Panc1 (cell line): ENCODE results near the gene MILR1. TPM values are rescaled to one million over a fixed set of nuclear protein-coding genes. Genes with fewer than 3 reads are reported as not detected.

Experiments used
- ATAC-seq: fragments of 200-7000 bp; cut with Tn5 transposase; 2 replicates; pipeline ENCODE4 v1.9.1; 2020; ENCODE audit warnings: mild to moderate bottlenecking, moderate library complexity
- BruUV-seq: library from RNA; stranded (reverse); fragments of 400-500 nt; replicated peaks from 2 replicates; lab custom pipeline; 2021; lab: Mats Ljungman, UMichigan
- CTCF ChIA-PET: fragments of 300-600 bp; sonication (Branson Sonifier 250); formaldehyde crosslinking; loops from one replicate; lab custom pipeline; 2022; ENCODE audit warnings: antibody characterized with exemption; lab: Charles Lee
- POLR2A ChIA-PET: fragments of 300-600 bp; sonication (Branson Sonifier 250); formaldehyde crosslinking; loops from one replicate; lab custom pipeline; 2022; ENCODE audit warnings: antibody characterized with exemption; lab: Charles Lee
- DNase-seq: peaks from one replicate; pipeline ENCODE4 v3.0.0-alpha.2; 2010; ENCODE audit warnings: low read depth, low spot score
- H3K27ac ChIP-seq: 2 replicates; pipeline ENCODE4 v1.5.1; 2011; ENCODE audit warnings: mild to moderate bottlenecking, low read length, inconsistent platforms
- H3K27me3 ChIP-seq: fragments of 200-500 bp; sonication (Bioruptor generic); 2 replicates; pipeline ENCODE4 v1.6.0; 2014; ENCODE audit warnings: low read length, inconsistent platforms; ENCODE audit not compliant: control insufficient read depth, insufficient read depth
- H3K36me3 ChIP-seq: fragments of 200-500 bp; sonication (Bioruptor generic); 2 replicates; pipeline ENCODE4 v1.5.1; 2014; ENCODE audit warnings: inconsistent platforms, mild to moderate bottlenecking, low read length, moderate library complexity; ENCODE audit not compliant: control insufficient read depth, insufficient read depth
- H3K4me1 ChIP-seq: 2 replicates; pipeline ENCODE4 v1.5.1; 2011; ENCODE audit warnings: inconsistent platforms, mild to moderate bottlenecking, low read length, moderate library complexity; ENCODE audit not compliant: control insufficient read depth, insufficient read depth
- H3K4me3 ChIP-seq, 2 experiments: 2 replicates each; pipeline ENCODE4 v1.5.1; 2011 to 2012; ENCODE audit warnings: low read depth in 2 of 2, low read length in 2 of 2, mild to moderate bottlenecking in 2 of 2, inconsistent platforms in 1 of 2, moderate library complexity in 1 of 2
- H3K9me3 ChIP-seq: fragments of 200-500 bp; sonication (Bioruptor generic); 2 replicates; pipeline ENCODE4 v1.5.1; 2014; ENCODE audit warnings: low read depth, mild to moderate bottlenecking, inconsistent platforms, low read length, moderate library complexity; ENCODE audit not compliant: control insufficient read depth, insufficient read depth
- POLR2AphosphoS5 ChIP-seq: IDR thresholded peaks from 2 replicates; pipeline ENCODE4 v1.6.1; 2012; ENCODE audit warnings: mild to moderate bottlenecking, low read depth, low read length, moderate library complexity
- REST ChIP-seq, 2 experiments: IDR thresholded peaks; 2 replicates each; pipeline ENCODE4 v1.6.1; 2011 to 2012; ENCODE audit warnings: low read depth in 2 of 2, control low read depth in 1 of 2, low read length in 1 of 2, mild to moderate bottlenecking in 1 of 2, moderate library complexity in 1 of 2; ENCODE audit not compliant: insufficient read depth in 1 of 2
- SIN3A ChIP-seq: IDR thresholded peaks from 2 replicates; pipeline ENCODE4 v1.6.1; 2012; ENCODE audit warnings: low read depth, mild to moderate bottlenecking, low read length, moderate library complexity, borderline replicate concordance; ENCODE audit not compliant: insufficient read depth
- TCF7L2 ChIP-seq: IDR thresholded peaks from 2 replicates; pipeline ENCODE4 v1.6.1; 2011; ENCODE audit warnings: mild to moderate bottlenecking, low read depth, low read length, inconsistent platforms
- in situ Hi-C: cut with HindIII; loops from 2 replicates; pipeline ENCODE4 v1.10.0; 2016; ENCODE audit warnings: low sequenced_read_pairs, low pct_unique_long_range_greater_than_20kb
- intact Hi-C: fragments of 100-400 bp; cut with micrococcal nuclease; formaldehyde crosslinking; loops from one replicate; pipeline ENCODE4 v1.10.0; 2022; ENCODE audit not compliant: unreplicated experiment
- total RNA-seq: library from RNA; stranded (reverse); gene quantifications from one replicate; pipeline ENCODE4 v1.2.1, GENCODE V29; 2021; ENCODE audit not compliant: unreplicated experiment
- TF ChIP-seq, protein P1 (sequence below): fragments of 450-650 bp; IDR thresholded peaks from 2 replicates; pipeline ENCODE4 v1.5.1; 2017; ENCODE audit warnings: mild to moderate bottlenecking

MILR1 gene
- total RNA-seq, 1 experiment from 2014 or later = not detected

- Histone ChIP-seq H3K4me1 (peaks cover 11% of the 10 kb centered on the region), H3K36me3 (peaks cover 48% of the 10 kb centered on the region), H3K27me3 (no peaks in the 10 kb centered on the region), H3K27ac (no peak overlapping the region), H3K4me3 (no peak overlapping the region), H3K9me3 (no peaks in the 10 kb centered on the region)
- intact Hi-C loops (no loop called here), in situ Hi-C loops (no loop called here)
- ChIA-PET POLR2A (interaction anchor here (0.6 kb wide), 1 partner anchor 54 kb away, joined by 4 read pairs; no protein-coding TSS in a partner anchor), CTCF (no interaction called here)
- ATAC-seq (no peak), DNase-seq (no peak)
- TF ChIP-seq SIN3A = no peak
- BruUV-seq = no TSS peak
Observed at GRCh38 chr17:64509179-64509578, 60.3 kb downstream of the MILR1 start.

GRCh38 chr17:64515419-64515818, 66.5 kb downstream of the MILR1 start:
- H3K4me1 ChIP-seq = no peaks in the 10 kb centered on the region
- H3K4me3 ChIP-seq = no peak overlapping the region
- POLR2A ChIA-PET = no interaction called here
- CTCF ChIA-PET = no interaction called here
- intact Hi-C loops = no loop called here
- peaks cover 28% of the 10 kb centered on the region for H3K36me3 ChIP-seq
- ATAC-seq (no peak), DNase-seq (no peak)
- no peak overlapping the region for H3K27ac ChIP-seq
- BruUV-seq = no TSS peak
- no peaks in the 10 kb centered on the region for H3K27me3 ChIP-seq
- in situ Hi-C loops = no loop called here
- TF ChIP-seq POLR2AphosphoS5 = no peak
- no peak for TF ChIP-seq SIN3A
- TF ChIP-seq REST (IDR thresholded peaks at IDR 0.05; ENCODE audit: insufficient read depth in 1 of 2, low read depth in 2 of 2, low read length in 1 of 2) = no peak
- no peak for TF ChIP-seq TCF7L2
- TF ChIP-seq, protein P1, sequence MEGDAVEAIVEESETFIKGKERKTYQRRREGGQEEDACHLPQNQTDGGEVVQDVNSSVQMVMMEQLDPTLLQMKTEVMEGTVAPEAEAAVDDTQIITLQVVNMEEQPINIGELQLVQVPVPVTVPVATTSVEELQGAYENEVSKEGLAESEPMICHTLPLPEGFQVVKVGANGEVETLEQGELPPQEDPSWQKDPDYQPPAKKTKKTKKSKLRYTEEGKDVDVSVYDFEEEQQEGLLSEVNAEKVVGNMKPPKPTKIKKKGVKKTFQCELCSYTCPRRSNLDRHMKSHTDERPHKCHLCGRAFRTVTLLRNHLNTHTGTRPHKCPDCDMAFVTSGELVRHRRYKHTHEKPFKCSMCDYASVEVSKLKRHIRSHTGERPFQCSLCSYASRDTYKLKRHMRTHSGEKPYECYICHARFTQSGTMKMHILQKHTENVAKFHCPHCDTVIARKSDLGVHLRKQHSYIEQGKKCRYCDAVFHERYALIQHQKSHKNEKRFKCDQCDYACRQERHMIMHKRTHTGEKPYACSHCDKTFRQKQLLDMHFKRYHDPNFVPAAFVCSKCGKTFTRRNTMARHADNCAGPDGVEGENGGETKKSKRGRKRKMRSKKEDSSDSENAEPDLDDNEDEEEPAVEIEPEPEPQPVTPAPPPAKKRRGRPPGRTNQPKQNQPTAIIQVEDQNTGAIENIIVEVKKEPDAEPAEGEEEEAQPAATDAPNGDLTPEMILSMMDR = no peak
- H3K9me3 ChIP-seq = no peaks in the 10 kb centered on the region

DNA sequence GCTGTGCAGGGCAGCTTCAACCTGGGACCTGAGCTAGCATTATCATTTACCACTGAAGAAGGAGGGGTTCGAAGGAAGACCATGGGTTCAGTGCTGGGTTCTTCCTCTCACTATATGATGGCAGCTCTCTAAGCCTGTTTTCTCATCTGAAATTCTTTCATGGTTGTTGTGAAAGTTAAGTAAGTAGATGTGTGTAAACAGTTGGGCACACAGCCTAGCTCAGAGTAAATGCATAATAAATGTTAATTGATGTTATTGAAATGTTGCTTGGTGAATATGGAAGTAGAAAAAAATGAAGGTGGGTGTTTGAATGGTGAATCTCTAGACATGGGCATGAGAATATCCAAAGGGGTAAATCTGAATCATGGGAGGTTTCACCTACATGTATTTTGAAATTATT, 66.9 kb downstream of the MILR1 start:
- no peak overlapping the region for H3K4me3 ChIP-seq
- no peaks in the 10 kb centered on the region for H3K9me3 ChIP-seq
- TF ChIP-seq SIN3A (no peak), TCF7L2 (no peak), REST (IDR thresholded peaks at IDR 0.05; ENCODE audit: insufficient read depth in 1 of 2, low read depth in 2 of 2, low read length in 1 of 2) (no peak), POLR2AphosphoS5 (no peak)
- TF ChIP-seq, protein P1 = no peak
- no peak overlapping the region for H3K27ac ChIP-seq
- H3K36me3 ChIP-seq = peaks cover 27% of the 10 kb centered on the region
- POLR2A ChIA-PET = no interaction called here
- DNase-seq (no peak), ATAC-seq (no peak)
- intact Hi-C loops (no loop called here), in situ Hi-C loops (no loop called here)
- CTCF ChIA-PET = no interaction called here
- BruUV-seq = no TSS peak
- no peaks in the 10 kb centered on the region for H3K4me1 ChIP-seq
- H3K27me3 ChIP-seq = no peaks in the 10 kb centered on the region
